ENCODE data around the gene LRG1. TPM values are rescaled to one million over a fixed set of nuclear protein-coding genes. Genes with fewer than 3 reads are reported as not detected.
A peak's percentile ranks its signal among the peaks of the same experiment; 100 is the strongest.

The LRG1 gene
- total RNA-seq, 1 experiment from 2014 or later = 0.08 TPM

GRCh38 chr19:4575267-4576015 lies 35.6 kb upstream of the LRG1 start:
- CTCF ChIA-PET = interaction anchor here (1.7 kb wide), 1 partner anchor 9 kb away, joined by 9 read pairs; no protein-coding TSS in a partner anchor

GRCh38 chr19:4573682-4574081 lies 33.8 kb upstream of the LRG1 start:
- no peak for ATAC-seq
- Histone ChIP-seq H3K4me1 (ENCODE audit: control insufficient read depth, insufficient read depth, low read length) (peaks cover 14% of the 10 kb centered on the region), H3K4me3 (ENCODE audit: low read depth in 2 of 2, low read length in 2 of 2) (no peak overlapping the region), H3K36me3 (ENCODE audit: control insufficient read depth, insufficient read depth, low read length) (no peaks in the 10 kb centered on the region), H3K27ac (ENCODE audit: low read length) (no peak overlapping the region), H3K9me3 (ENCODE audit: control insufficient read depth, insufficient read depth, low read depth, low read length) (no peaks in the 10 kb centered on the region), H3K27me3 (ENCODE audit: control insufficient read depth, insufficient read depth, low read length) (no peaks in the 10 kb centered on the region)
- in situ Hi-C loops (cut with HindIII; ENCODE audit: low pct_unique_long_range_greater_than_20kb, low sequenced_read_pairs) = no loop called here
- no TSS peak for BruUV-seq (replicated peaks)
- no peak for TF ChIP-seq CTCF (IDR thresholded peaks at IDR 0.05)
- TF ChIP-seq TCF7L2 (IDR thresholded peaks at IDR 0.05; ENCODE audit: low read depth, low read length) = no peak
- TF ChIP-seq REST (IDR thresholded peaks at IDR 0.05; ENCODE audit: insufficient read depth in 1 of 2, low read depth in 2 of 2, low read length in 1 of 2) = no peak
- no peak for TF ChIP-seq SIN3A (IDR thresholded peaks at IDR 0.05; ENCODE audit: borderline replicate concordance, insufficient read depth, low read depth, low read length)
- TF ChIP-seq POLR2AphosphoS5 (IDR thresholded peaks at IDR 0.05; ENCODE audit: low read depth, low read length) = no peak
- intact Hi-C loops (cut with micrococcal nuclease; ENCODE audit: unreplicated experiment) = no loop called here
- ChIA-PET CTCF (no interaction called here), POLR2A (no interaction called here)
- no peak for DNase-seq (ENCODE audit: low read depth, low spot score)

More at GRCh38 chr19:4575267-4576015, 35.6 kb upstream of the LRG1 start:
- POLR2A ChIA-PET = no interaction called here
- H3K9me3 ChIP-seq (ENCODE audit: control insufficient read depth, insufficient read depth, low read depth, low read length) = no peaks in the 10 kb centered on the region
- 0 out of 4 replicates have a peak overlapping the region, but pooled peaks of 1 of the 2 experiments have one; percentile 5 for H3K4me3 ChIP-seq (ENCODE audit: low read depth in 2 of 2, low read length in 2 of 2)
- TF ChIP-seq CTCF (IDR thresholded peaks at IDR 0.05) (no peak), SIN3A (IDR thresholded peaks at IDR 0.05; ENCODE audit: borderline replicate concordance, insufficient read depth, low read depth, low read length) (no peak), TCF7L2 (IDR thresholded peaks at IDR 0.05; ENCODE audit: low read depth, low read length) (no peak), POLR2AphosphoS5 (IDR thresholded peaks at IDR 0.05; ENCODE audit: low read depth, low read length) (no peak), REST (IDR thresholded peaks at IDR 0.05; ENCODE audit: insufficient read depth in 1 of 2, low read depth in 2 of 2, low read length in 1 of 2) (no peak)
- DNase-seq (ENCODE audit: low read depth, low spot score) = no peak
- peaks cover 14% of the 10 kb centered on the region for H3K4me1 ChIP-seq (ENCODE audit: control insufficient read depth, insufficient read depth, low read length)
- intact Hi-C loops (cut with micrococcal nuclease; ENCODE audit: unreplicated experiment) = loop anchor here (5.0 kb wide), 1 partner anchor 62 kb away; the partner anchor contains the start of gene TNFAIP8L1
- peak overlapping the region; percentile 69 for H3K27ac ChIP-seq (ENCODE audit: low read length)
- ATAC-seq = peak; percentile 81
- in situ Hi-C loops (cut with HindIII; ENCODE audit: low pct_unique_long_range_greater_than_20kb, low sequenced_read_pairs) = no loop called here
- no peaks in the 10 kb centered on the region; the same call in 1 of the 2 replicates for H3K36me3 ChIP-seq (ENCODE audit: control insufficient read depth, insufficient read depth, low read length)
- no peaks in the 10 kb centered on the region for H3K27me3 ChIP-seq (ENCODE audit: control insufficient read depth, insufficient read depth, low read length)
- BruUV-seq (replicated peaks) = no TSS peak
